DOHH2 (cell line): Measurements from ENCODE around the gene TEX30.

Experiments used
- EZH2phosphoT487 ChIP-seq: fragments of 200-600 bp; sonication (generic); IDR thresholded peaks from 2 replicates; pipeline ENCODE4 v1.6.1; 2017; ENCODE audit warnings: borderline replicate concordance, mild to moderate bottlenecking, antibody characterized with exemption, low read length, moderate library complexity, mixed read lengths
- TF ChIP-seq, protein P1 (sequence below): fragments of 200-600 bp; sonication (generic); IDR thresholded peaks from one replicate; pipeline ENCODE4 v1.5.1; 2014; ENCODE audit warnings: antibody characterized with exemption, mild to moderate bottlenecking, low read depth, low read length; ENCODE audit not compliant: poor library complexity, severe bottlenecking

DNA sequence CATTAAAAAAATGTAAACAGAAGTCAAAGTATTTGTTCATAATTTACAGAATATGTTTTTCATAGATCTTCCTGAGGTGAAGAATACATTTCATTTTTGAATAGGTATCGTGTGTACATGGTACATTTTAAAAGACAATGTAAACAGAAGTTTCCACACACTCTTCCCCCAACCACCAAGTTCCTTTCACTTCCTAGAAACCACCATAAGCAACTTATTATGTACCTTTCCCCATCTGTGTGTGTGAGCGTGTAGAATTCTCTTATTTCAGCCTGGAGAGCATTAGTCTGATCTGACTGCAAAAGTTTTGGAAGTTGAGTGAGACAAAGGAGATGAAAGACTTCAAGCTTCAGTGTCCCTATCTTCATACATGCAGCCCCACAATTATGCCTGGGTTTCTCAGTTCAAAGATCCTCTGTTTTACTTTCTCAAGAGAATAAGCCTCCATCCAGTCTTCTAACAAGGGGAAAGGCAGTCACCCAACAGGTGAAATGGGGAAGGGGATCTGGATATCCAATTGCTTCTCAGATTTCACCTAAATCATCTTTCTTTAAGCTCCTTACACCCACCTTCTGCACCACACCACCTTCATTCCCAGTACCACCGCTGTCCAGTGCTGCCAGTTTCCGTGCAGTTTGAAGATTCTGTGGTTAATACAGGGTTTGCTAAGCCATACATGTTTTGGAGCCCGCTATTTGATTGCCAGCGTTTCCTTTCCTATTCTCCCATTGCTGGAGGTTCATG, 2.1 kb downstream of the TEX30 start:
- TF ChIP-seq, protein P1, sequence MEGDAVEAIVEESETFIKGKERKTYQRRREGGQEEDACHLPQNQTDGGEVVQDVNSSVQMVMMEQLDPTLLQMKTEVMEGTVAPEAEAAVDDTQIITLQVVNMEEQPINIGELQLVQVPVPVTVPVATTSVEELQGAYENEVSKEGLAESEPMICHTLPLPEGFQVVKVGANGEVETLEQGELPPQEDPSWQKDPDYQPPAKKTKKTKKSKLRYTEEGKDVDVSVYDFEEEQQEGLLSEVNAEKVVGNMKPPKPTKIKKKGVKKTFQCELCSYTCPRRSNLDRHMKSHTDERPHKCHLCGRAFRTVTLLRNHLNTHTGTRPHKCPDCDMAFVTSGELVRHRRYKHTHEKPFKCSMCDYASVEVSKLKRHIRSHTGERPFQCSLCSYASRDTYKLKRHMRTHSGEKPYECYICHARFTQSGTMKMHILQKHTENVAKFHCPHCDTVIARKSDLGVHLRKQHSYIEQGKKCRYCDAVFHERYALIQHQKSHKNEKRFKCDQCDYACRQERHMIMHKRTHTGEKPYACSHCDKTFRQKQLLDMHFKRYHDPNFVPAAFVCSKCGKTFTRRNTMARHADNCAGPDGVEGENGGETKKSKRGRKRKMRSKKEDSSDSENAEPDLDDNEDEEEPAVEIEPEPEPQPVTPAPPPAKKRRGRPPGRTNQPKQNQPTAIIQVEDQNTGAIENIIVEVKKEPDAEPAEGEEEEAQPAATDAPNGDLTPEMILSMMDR = no peak
- no peak for TF ChIP-seq EZH2phosphoT487
